OCI-LY3 (cell line): ENCODE results near the gene HECW1.
A peak's percentile ranks its signal among the peaks of the same experiment; 100 is the strongest.

Experiments
- H2AFZ ChIP-seq: fragments of 200-600, 300-600 bp; shearing (Covaris generic); 2 replicates; pipeline ENCODE4 v1.6.0; 2014; ENCODE audit warnings: antibody characterized with exemption, low read depth, low read length
- H3K27ac ChIP-seq: fragments of 200-600, 300-600 bp; sonication (generic); 2 replicates; pipeline ENCODE4 v1.5.1; 2014; ENCODE audit warnings: mild to moderate bottlenecking, low read length, moderate library complexity, mixed read lengths
- H3K27me3 ChIP-seq: fragments of 200-600, 300-600 bp; sonication (generic); 2 replicates; pipeline ENCODE4 v1.6.1; 2014; ENCODE audit warnings: low read depth, low read length, mixed read lengths
- H3K36me3 ChIP-seq: fragments of 200-600, 300-600 bp; sonication (generic); replicated peaks from 2 replicates; pipeline ENCODE3; 2014; ENCODE audit warnings: low read depth, low read length, mixed read lengths
- H3K4me1 ChIP-seq: fragments of 300-600, 200-600 bp; sonication (generic); 2 replicates; pipeline ENCODE4 v1.6.1; 2014; ENCODE audit warnings: low read length, mixed read lengths
- H3K4me2 ChIP-seq: fragments of 200-600, 300-600 bp; sonication (generic); 2 replicates; pipeline ENCODE4 v1.6.1; 2014; ENCODE audit warnings: low read length, mixed read lengths
- H3K4me3 ChIP-seq: fragments of 300-600, 200-600 bp; sonication (generic); 2 replicates; pipeline ENCODE4 v1.5.1; 2014; ENCODE audit warnings: antibody characterized with exemption, mild to moderate bottlenecking, low read length, moderate library complexity
- H3K79me2 ChIP-seq: fragments of 300-600, 200-600 bp; shearing (Covaris generic); 2 replicates; pipeline ENCODE4 v1.6.1; 2014; ENCODE audit warnings: mild to moderate bottlenecking, low read length, mixed read lengths
- H3K9ac ChIP-seq: fragments of 300-600, 200-600 bp; shearing (Covaris generic); 2 replicates; pipeline ENCODE4 v1.6.0; 2014; ENCODE audit warnings: mild to moderate bottlenecking, low read length, moderate library complexity
- H3K9me3 ChIP-seq: fragments of 200-600, 300-600 bp; shearing (Covaris generic); 2 replicates; pipeline ENCODE4 v1.6.1; 2014; ENCODE audit warnings: low read length, mixed read lengths; ENCODE audit not compliant: insufficient read depth
- H4K20me1 ChIP-seq: fragments of 200-600, 300-600 bp; sonication (generic); 2 replicates; pipeline ENCODE4 v1.6.1; 2016; ENCODE audit warnings: low read length, mixed read lengths; ENCODE audit not compliant: insufficient read depth
- EZH2phosphoT487 ChIP-seq: fragments of 200-600 bp; shearing (Covaris generic); IDR thresholded peaks from 2 replicates; pipeline ENCODE4 v1.6.1; 2018; ENCODE audit warnings: antibody characterized with exemption, mixed run types, low read depth
- TF ChIP-seq, protein P1 (sequence below): fragments of 200-600, 300-600 bp; sonication (generic); IDR thresholded peaks from 2 replicates; pipeline ENCODE4 v1.5.1; 2014; ENCODE audit warnings: antibody characterized with exemption, low read length, low read depth

Gene HECW1

DNA sequence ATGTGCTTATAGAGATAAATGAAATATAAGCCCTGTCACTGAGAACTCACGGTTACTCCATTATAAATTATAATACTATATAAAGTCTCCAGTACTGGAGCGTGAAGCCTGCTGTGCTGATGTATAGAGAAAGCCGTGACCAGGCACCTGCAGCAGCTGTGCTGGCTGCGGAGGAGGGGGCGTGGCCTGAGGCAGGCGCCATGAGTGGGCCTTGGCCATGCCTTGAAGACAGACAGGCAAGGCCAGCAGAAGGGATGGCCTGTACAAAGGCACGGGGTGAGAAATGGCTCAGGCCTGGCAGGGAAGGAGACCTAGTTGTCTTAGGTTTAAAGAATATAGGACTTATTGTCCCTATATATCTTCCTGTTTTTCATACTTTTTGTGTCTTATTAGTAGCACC is 251.9 kb downstream of the HECW1 start:
- TF ChIP-seq EZH2phosphoT487: no peak
- TF ChIP-seq, protein P1, sequence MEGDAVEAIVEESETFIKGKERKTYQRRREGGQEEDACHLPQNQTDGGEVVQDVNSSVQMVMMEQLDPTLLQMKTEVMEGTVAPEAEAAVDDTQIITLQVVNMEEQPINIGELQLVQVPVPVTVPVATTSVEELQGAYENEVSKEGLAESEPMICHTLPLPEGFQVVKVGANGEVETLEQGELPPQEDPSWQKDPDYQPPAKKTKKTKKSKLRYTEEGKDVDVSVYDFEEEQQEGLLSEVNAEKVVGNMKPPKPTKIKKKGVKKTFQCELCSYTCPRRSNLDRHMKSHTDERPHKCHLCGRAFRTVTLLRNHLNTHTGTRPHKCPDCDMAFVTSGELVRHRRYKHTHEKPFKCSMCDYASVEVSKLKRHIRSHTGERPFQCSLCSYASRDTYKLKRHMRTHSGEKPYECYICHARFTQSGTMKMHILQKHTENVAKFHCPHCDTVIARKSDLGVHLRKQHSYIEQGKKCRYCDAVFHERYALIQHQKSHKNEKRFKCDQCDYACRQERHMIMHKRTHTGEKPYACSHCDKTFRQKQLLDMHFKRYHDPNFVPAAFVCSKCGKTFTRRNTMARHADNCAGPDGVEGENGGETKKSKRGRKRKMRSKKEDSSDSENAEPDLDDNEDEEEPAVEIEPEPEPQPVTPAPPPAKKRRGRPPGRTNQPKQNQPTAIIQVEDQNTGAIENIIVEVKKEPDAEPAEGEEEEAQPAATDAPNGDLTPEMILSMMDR: no peak
- H3K9ac ChIP-seq: no peak overlapping the region

DNA sequence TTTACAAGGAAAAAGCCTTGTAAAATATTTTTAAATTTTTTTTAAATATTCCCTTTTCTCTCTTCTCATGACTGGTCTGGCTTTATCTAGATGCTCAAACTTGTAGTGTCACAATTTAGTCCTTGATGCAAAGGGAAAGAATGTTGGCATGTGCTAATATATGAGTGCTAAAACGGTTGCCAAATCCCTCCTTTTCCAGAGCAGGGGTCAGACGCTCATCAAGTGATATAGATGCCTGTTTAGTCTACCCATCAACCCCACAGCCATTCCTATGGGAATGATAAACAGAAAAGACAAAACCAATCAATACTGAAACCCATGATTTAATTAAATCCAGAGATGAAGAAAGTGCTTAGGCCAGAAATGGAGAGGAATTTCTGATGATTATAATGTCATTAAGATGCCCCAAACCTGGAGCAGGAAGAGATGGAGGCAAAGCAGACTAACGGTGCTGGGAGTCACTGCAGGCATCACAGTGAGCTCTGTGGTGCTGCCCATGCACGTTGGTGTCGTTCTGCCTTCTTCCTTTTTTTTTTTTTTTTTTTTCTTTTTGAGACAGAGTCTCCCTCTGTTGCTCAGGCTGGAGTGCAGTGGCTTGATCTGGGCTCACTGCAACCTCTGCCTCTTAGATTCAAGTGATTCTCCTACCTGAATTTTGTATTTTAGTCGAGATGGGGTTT is 260.4 kb downstream of the HECW1 start:
- Histone ChIP-seq H3K79me2 (no peaks in the 10 kb centered on the region), H3K4me3 (no peak overlapping the region), H2AFZ (peak overlapping the region; percentile 20; the same call in 1 of the 2 replicates), H3K27ac (no peak overlapping the region), H4K20me1 (no peaks in the 10 kb centered on the region), H3K4me1 (no peaks in the 10 kb centered on the region), H3K4me2 (no peak overlapping the region; the same call in 1 of the 2 replicates), H3K27me3 (no peaks in the 10 kb centered on the region), H3K9me3 (no peaks in the 10 kb centered on the region), H3K9ac (no peak overlapping the region), H3K36me3 (no peaks in the 10 kb centered on the region)
- TF ChIP-seq, protein P1: no peak
- no peak for TF ChIP-seq EZH2phosphoT487

More for the DNA sequence above, 251.9 kb downstream of the HECW1 start:
- Histone ChIP-seq H3K79me2 (no peaks in the 10 kb centered on the region), H3K27ac (no peak overlapping the region), H3K4me1 (peaks cover 18% of the 10 kb centered on the region), H3K9me3 (no peaks in the 10 kb centered on the region), H2AFZ (no peak overlapping the region), H3K4me3 (no peak overlapping the region), H4K20me1 (no peaks in the 10 kb centered on the region), H3K27me3 (no peaks in the 10 kb centered on the region), H3K36me3 (no peaks in the 10 kb centered on the region), H3K4me2 (no peak overlapping the region)

DNA sequence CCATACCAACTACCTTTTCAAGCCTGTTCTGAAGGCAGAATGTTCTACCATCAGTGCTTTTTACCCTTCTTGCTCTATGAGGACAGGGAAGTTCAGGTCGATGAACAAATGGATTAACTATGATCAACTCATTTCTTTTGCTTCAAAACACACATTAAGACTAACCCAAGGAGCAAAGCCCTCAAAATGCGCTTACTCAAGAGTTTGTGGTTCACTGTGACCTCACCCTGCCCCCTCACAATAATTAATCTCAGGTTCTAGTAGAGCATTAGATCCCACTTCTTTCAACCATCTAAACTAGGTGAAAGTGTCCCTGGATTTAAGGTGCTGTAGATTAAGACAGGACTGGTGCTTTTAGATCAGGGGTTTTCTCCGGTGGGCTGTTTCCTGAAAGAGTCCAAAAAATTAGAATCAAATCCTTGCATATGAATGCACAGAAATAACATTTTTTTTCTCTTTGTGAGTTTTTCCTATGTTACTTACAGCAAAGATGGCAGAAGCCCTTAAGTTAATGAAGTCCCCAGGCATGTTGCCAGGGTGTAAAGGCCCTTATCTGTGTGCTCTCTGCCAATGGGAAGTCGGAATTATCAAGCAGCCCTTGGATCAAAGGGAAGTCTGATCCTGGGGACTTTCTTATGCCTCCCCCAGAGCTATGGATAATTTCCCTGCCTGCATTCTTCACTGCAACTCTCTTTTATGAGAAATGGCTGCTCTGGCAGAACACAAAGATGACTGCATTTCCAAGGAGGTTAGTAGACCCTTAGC is 264.9 kb downstream of the HECW1 start:
- no peak overlapping the region for H3K4me2 ChIP-seq
- no peak overlapping the region for H3K27ac ChIP-seq
- H3K79me2 ChIP-seq: no peaks in the 10 kb centered on the region
- no peak for TF ChIP-seq EZH2phosphoT487
- TF ChIP-seq, protein P1: no peak
- no peaks in the 10 kb centered on the region for H3K9me3 ChIP-seq
- H3K4me1 ChIP-seq: no peaks in the 10 kb centered on the region
- H2AFZ ChIP-seq: no peak overlapping the region
- H3K36me3 ChIP-seq: no peaks in the 10 kb centered on the region
- no peaks in the 10 kb centered on the region for H4K20me1 ChIP-seq
- H3K27me3 ChIP-seq: no peaks in the 10 kb centered on the region
- no peak overlapping the region for H3K9ac ChIP-seq
- H3K4me3 ChIP-seq: no peak overlapping the region

DNA sequence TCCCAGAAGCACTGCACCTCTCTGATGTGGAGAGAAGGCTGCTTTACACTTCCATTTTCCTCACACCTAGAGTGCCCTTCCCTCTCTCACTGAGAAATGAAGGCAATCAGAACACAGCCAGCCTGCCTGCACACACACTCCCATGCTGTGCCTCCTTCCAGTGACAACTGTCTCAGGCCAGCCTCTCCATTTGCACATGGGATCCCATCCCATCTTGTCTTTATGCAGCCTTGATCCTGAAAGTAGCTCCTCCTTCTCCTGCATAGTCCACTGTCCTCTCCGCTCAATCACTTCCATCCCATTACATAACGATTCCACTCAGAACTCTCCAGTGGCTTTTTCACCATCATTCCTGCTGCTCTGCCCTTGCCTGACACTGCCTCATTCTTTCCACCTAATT is 266.8 kb downstream of the HECW1 start:
- Histone ChIP-seq H3K27me3 (no peaks in the 10 kb centered on the region; the same call in 1 of the 2 replicates), H4K20me1 (no peaks in the 10 kb centered on the region), H3K36me3 (no peaks in the 10 kb centered on the region), H3K79me2 (no peaks in the 10 kb centered on the region), H2AFZ (no peak overlapping the region), H3K4me3 (no peak overlapping the region), H3K27ac (no peak overlapping the region), H3K9me3 (no peaks in the 10 kb centered on the region), H3K4me2 (no peak overlapping the region), H3K9ac (no peak overlapping the region), H3K4me1 (no peaks in the 10 kb centered on the region)
- no peak for TF ChIP-seq EZH2phosphoT487
- TF ChIP-seq, protein P1: no peak
